ENCODE measurements around the gene PUDP.
"Not testable (repeated sequence)": the region's sequence is repeated elsewhere in the genome, so short reads cannot be mapped to it uniquely, and the experiment has no call there.

The PUDP gene

DNA sequence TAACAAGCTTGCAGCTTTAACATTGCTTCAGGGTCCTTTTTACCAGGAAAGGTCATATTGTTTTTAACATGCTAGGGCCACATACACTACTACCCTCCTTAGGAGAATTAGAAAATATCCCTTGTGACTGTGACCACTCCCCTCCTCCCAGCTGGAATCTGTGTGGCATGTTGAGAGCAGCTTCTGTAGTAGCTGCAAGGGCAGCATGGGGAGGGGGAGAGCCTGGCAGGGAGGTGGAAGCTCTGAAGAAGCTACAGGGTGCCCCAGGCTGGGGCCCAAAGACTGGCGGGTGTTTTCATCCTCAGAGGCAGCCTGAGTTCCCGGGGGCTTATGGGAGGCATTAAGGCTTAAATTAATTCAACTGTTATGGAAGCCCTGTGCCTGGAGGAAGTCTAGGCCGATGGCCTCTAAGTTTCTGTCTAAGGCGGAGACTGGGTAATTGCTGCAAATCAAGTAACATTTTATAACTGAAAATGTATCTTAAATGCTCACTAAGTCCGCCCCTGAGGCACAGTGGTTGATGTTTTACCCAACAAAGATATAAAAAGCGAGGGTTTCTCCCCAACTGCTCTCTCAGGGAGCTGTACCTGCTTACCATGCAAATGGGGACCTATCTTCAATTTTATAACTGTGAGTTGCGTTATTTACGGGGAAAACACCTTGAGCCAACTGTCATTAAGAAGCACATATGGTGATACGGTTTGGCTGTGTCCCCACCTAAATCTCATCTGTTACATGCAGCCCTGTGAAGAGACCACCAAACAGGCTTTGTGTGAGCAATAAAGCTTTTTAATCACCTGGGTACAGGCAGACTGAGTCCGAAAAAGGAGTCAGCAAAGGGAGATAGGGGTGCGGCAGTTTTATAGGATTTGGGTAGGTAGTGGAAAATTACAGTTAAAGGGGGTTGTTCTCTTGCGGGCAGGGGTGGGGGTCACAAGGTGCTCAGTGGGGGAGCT is 37.8 kb downstream of the PUDP start:
- no peak for DNase-seq (ENCODE audit: low read depth, low spot score)

DNA sequence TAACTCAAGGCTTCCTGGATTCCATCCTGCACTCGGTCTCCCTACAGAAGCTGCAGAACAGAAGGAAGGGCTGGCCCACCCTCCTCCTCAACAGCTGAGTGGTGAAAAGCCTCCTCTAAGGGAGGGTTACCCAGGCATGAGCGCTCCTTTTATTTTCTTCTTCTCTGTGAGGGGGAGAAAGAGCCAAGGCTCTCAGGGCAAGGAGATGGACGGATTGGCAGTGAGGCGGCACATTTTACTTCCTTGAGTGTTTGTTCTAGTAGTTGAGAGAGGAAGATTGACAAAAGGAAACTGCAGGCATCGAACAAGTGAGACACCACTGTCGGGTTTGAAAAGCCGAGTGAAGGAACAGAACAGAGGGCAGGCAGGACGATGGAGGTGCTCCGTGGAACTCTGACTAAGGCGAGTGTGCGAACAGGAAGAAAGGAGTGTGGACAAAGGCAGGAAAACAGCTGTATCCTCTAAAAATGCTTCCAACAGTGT is 38.9 kb downstream of the PUDP start:
- no peak for DNase-seq (ENCODE audit: low read depth, low spot score)

DNA sequence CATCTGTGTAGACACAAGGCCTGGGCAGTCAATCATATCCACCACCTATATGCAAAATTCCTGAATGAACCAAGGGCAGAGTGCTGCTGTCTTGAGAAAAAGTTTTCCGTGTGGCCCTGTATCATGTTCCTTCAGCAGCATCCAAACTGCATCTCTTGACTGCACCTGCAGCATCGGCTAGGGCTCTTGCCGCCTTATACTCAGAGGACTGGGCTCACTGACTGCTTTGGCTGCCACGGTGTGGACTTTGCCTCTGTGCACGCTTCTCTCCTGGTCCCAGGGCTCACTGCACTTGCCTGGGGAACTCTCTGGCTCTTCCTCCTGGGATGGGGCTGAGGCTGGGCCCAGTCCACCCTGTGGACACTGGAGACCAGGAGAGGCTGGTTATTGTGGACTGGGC is 39.9 kb downstream of the PUDP start:
- DNase-seq (ENCODE audit: low read depth, low spot score), result no peak

DNA sequence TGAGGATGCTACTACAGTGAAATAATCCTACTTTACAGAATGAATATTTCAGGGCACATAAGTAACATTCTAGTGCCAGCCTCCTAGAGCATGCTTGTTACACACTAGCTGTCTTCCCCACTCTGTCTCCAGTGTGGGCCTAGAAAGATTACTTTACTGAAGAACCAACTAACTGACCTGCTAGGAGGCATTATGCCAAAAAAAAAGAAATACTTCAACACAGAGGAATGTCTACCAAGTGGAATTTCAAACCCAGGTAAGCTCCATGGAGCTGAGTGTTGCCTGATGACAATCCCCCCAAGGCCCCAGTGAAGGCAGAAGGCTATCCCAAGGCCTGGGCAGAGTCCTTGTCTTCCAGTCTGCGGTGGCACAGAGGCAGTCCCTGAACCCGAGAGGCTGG is 41.3 kb downstream of the PUDP start:
- no peak for DNase-seq (ENCODE audit: low read depth, low spot score)

DNA sequence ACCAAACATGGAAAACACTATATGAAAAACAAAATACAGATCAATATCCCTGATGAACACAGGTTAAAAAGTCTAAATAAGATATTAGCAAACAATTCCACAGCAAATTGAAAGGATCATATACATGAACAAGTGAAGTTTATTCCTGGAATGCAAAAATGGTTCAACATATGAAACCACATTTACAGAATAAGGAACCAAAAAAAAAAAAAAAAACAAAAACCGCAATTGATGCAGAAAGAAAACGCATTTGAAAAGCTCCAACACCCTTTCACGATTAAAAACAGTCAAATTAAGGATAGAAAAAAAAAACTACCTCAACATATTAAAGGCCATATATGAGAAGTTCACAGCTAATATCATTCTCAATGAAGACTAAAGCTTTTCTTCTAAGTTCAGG is 45.8 kb downstream of the PUDP start:
- DNase-seq (ENCODE audit: low read depth, low spot score), result no peak

DNA sequence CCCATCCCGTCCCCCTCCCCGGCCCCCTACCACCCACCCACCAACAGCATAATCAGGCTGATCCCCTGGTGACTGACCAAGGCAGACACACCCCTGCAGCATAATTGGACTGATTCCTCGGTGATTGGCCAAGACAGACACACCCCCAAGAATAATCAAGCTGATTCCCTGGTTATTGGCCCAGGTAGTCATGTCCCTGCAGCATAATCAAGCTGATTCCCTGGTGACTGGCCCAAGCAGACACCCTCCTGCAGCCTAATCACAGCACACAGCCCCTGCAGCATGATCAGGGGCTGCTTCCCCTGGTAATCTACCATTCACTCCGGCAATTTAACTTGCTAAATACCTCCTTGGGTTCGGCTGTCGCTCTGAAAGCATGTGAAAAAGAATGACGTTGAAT is 47.9 kb downstream of the PUDP start:
- no peak for DNase-seq (ENCODE audit: low read depth, low spot score)

DNA sequence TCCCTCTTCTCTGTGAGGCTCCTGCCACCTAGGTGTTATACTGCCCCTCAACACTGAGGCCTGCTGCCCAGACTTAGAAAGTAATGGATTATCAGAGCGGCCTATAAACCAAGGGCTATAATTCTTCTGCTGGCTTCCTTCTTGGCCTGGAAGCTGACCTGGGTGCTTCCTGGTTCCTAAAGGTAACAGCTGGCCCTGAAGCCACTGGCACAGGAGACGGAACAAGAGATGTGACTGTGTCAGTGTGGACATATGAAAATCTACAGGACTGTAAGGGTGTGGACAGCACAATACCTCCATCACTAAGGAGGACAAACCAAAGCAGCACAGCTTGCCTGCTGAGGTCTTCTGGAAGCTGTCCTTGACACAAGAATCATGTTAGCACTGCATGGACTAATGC is 52.3 kb downstream of the PUDP start:
- DNase-seq (ENCODE audit: low read depth, low spot score), result not testable (repeated sequence)

DNA sequence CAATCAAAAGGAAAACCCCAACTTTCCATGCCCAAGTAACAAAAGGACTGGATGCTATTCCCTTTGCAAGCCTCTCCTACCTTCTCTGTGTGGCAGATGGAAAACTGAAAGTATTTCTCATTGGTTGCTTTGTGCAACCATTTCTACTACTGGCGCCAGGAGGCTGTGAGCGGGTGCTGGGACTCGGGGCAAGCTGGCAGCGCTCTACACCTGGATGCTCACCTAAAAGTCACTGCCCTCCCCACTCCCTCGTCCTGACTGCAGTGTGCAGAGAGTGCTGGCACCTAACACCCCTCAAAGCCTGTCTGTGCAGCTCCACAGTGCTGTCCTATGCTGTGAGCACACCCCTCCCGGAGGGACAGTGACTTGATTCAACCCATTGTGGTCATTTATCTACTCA is 54.6 kb downstream of the PUDP start:
- no peak for DNase-seq (ENCODE audit: low read depth, low spot score)

DNA sequence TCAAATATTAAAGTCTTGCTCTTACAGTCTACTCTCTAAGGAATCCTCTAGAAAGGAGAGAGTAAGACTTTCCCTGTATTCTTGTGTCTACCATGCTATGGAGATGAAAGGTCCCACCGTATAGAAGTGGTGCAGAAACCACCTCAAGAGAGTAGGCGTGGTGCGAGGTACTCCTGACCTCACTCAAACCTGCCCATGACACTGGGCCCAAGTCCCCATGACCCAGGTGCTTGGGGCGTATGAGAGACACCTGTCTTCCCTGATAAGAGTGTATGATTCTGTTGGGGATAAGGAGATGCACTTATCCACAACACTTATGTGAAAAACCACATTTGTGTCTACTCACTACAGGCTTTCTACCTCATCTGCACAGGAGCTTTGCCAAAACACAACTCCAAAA is 55.4 kb downstream of the PUDP start:
- DNase-seq (ENCODE audit: low read depth, low spot score), result no peak

DNA sequence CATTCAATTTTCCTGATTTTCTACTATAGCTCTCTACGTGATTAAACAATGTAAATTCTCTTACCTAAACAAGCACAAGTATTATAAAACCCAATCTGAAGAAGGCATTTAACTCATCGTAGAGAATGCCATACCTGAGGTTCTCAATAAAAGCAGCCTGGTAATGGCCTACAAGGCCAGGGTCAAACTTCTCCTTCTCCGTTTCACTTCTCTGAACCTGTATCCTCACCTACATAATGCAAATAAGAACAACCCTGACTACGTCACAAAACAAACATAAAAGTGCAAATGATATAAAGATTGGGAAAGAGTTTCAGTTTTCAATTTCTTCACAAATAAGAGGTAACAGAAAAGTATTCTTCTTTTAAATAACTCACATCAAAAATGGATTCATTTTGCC is 56.0 kb downstream of the PUDP start:
- no peak for DNase-seq (ENCODE audit: low read depth, low spot score)

DNA sequence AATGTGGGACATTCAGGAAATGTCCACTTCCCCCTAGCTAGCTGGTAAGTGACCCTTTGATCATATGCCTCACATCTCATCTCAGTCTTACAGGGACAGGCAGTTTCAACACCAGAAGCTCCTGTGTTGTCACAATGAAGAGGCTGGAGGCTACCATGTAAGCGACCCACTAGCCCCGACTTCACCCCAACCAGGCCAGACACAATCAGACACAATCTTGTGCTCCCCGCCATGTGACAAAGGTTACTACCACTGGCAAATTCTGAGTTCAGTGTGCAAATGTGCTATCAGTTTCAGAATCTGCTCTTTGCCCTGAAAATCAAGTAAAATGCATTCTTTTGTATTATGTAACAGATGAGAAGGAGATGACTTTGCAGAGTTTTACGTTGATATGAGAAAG is 57.3 kb downstream of the PUDP start:
- DNase-seq (ENCODE audit: low read depth, low spot score), result no peak

DNA sequence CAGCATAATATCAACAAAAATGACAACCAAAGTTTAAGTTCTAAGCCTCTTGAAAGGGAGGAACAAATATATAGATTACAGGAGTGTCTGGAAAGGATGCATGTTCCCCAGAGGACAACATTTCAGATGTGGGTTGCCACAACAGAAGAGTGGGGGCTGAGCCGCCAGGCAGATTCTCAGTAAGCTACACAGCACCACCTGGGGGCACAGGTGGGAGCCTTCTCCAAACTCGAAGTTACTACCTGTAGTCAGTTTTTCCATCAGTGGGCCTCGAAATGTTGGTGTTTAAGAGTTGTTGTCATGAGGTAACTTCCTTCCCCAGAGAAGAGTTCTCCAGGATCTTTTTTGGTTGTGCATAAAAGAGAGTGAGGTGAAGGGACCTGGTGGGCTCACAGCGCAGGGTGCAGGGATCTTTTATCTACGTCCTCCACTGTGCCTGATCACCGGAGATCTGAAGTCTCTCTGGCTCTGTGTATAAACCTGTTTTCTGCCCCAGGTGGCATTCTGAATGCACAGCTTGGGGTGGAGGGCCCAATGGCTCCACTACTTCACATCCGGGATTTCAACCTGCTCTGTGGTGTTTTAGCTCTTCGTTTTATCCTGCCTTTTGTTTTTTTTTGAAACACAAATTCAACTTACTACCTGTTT is 58.9 kb downstream of the PUDP start:
- no peak for DNase-seq (ENCODE audit: low read depth, low spot score)

DNA sequence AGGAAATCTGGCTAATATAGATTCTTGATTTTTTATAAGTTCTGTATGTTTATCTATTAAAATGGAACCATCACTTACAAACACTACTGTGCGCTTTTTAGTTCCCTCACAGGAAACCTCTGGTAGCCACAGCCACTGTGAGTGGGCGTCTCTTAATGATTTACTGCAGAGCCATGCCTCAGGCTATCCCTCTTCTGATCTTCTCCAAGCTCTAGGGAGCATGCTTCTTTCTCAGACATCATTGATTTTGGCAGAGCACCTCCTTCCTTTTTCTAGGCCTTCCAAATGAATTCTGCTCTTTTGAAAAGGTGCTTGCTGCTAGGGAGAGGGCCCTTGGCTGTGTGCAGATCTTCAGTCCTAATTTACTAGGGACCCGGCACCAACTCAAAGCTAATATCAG is 61.6 kb downstream of the PUDP start:
- DNase-seq (ENCODE audit: low read depth, low spot score), result no peak

DNA sequence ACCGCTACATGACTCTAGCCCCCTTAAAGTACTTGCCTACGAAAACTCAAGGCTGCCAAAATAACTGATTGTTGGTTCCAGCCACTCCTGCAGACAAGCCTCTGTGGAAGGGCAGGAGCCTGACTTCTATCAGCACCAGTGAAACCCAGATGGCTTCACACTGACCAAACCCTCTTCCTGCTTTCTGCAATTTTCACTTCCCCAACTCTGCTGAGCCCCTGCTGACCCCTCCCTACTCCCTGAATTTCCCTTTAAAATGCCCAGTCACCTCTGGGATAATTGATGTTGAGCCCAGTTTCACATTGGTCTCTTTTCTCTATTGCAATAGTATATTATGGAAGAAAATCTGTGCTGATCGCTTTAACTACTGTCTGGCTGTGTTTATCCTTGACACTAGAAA is 62.1 kb downstream of the PUDP start:
- no peak for DNase-seq (ENCODE audit: low read depth, low spot score)

DNA sequence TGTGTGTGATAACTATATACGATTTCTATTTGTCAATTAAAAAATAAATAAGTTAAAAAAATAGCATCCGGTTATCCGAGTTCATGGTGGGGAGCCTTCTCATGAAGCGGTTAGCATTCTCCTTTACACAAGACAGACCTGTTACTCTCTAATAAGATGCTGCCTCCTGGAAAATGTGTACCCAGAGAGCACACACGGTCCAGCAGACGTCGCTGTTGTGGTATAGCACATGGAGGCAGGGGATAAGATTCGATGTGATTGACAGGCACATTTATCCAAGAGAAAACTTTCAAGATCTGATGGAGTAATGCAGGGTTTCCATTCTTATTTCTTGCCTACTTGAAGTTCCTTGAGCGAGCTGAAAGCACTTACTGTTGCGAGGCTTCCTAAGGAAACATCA is 63.1 kb downstream of the PUDP start:
- DNase-seq (ENCODE audit: low read depth, low spot score), result no peak

DNA sequence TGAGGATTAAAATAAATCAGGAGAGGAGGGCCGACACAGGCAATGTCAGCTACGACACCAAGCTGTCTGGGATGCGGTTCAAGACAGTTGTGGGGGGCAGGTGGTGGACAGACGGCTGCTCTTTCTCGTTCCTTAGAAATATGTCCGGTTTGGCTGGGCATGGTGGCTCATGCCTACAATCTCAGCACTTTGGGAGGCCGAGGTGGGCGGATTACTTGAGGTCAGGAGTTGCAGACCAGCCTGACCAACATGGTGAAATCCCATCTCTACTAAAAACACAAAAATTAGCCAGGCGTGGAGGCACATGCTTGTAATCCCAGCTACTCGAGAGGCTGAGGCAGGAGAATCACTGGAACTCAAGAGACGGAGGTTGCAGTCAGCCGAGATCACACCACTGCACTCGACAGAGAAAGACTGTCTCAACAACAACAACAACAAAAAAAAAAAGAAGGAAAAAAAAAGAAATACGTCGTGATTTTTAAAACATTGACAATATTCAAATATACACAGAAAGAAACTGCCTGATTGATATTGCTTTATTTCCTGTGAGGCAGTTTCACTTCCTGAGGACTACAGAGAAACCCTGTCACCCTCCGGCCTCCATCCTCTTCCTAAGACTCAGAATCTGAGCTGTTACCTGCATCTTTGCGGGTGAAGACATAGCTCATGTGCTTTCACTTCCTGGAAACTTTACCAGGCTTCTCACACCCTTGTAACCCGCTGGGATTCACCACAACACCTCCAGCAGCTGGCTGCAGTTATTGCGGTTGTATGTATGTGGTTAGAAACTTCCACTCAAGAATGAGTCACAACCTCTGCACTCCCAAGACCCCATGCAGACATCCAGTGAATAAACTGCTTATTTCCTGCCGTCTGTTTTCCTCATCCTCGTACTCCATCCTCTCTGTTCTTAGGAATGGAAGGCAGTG is 64.2 kb downstream of the PUDP start:
- peak; percentile 51 for DNase-seq (ENCODE audit: low read depth, low spot score)

DNA sequence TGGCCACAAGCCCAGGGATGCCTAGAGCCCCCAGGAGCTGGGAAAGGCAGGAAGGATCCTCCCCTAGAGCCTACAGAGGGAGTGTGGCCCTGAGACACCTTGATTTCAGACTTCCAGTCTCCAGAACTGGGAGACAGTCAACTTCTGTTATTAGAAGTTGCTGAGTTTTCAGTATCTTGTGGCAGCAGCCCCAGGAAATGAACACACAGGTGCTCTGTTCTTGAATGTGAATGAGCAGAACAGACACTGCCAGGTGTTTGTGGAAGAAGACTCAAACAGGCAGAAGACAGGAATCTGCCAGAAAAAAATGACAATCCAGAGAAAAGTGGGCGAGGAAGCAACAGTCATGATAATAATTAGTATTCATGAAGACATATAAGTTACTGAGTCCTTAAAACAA is 64.9 kb downstream of the PUDP start:
- no peak for DNase-seq (ENCODE audit: low read depth, low spot score)

DNA sequence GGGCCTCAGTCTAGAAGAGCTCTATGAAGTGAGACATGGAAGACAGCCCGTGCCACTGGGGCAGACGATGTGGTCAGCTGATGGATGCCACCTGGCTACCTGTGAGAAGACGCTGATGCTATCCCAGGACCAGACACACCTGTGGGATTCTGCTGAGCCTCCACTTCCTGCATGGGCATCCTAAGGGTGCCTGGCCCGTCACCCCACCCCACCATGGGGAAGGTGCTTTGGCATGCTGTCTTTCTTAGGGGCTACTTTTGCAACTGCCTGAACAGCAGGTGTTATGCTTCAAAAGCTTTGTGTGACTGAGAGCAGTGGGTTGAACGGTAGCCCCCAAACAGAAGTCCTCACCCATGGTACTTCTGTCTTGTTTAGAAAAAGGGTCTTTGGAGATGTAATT is 65.4 kb downstream of the PUDP start:
- no peak for DNase-seq (ENCODE audit: low read depth, low spot score)

DNA sequence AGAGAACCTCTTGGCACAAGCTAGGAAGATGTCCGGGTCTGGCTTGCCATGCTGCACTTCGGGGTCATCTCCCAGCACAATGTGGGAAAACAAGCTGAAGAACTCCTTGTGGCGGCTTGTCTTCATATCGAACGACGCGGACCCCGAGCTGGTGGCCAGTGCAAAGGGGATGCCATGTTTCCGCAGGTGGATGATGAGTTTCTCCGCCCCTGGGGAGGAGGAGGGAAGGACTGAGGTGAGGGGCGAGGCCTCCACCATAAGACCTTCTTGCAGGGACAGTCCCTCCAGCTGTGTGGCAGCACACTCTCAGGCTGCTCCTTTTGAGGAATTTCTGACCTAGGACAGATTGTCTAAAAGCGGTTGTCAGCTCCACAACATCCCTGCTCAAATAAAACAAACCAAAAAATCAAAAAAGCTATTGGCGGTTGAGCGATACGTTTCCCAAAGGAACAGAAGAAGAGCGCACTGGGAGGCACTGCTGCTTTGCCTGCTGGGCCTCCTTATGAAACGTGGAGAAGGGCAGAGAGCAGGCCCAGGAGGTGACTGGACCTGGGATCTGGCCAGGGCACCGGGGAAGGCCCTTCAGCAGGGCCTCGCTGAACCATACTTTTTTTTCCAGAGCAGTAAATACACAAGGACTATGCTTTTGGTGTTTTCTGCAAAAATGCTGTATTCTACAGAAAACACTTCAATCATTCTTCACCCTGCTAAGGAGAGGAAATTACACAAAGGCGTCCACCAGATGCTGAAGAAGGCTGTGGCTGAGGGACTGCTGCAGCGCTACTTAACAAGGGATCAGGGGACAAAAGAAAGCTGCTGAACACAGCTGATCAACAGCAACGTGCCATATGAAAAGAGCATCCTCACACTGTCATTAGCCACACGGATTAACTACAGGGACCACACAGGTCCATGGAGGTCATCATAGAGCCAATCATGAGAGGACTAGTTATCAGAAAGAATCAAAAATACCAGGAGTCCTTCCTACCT is 70.4 kb downstream of the PUDP start:
- DNase-seq (ENCODE audit: low read depth, low spot score), result no peak

DNA sequence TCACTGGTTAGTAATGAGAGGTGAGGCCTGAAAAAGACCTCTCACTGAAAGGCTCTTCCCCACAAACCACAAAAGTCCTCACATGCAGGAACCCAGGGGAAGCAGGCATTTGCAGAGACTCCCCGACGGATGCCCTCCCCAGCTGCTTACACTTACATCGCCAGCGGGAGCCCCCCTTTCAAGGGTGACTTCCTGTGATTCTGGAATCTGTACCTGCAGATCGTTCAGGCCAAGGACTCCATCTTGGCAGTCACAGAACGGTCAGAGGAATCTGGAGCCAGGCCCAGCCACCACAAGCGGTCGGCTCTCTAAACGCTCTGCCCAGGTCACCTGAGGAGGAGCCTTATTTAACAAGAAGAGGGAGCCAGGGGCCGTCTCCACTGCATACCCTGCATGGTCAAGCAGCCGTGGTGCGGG is 71.7 kb downstream of the PUDP start:
- no peak for DNase-seq (ENCODE audit: low read depth, low spot score)

DNA sequence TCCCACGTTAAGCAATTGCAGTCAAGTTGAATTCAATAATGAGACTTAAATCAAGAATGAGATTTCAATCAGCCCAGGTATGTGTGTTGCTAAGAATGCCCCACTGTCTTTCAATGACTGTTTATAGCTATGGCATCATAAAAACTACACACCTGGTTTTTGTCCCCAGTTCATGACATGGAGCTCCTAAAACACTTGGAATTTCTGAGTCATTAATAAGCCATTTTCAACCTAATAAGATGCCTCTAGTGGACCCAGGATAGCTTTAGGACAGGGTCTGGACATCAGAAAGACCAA is 73.1 kb downstream of the PUDP start:
- no peak for DNase-seq (ENCODE audit: low read depth, low spot score)
